Measurements from ENCODE around the gene TNRC6C. TPM values are rescaled to one million over a fixed set of nuclear protein-coding genes. Genes with fewer than 3 reads are reported as not detected.
"Not testable (repeated sequence)": the region's sequence is repeated elsewhere in the genome, so short reads cannot be mapped to it uniquely, and the experiment has no call there.

Gene TNRC6C
- total RNA-seq, 2 donors from 2014 or later, result 8.9 to 9.0 TPM

- Histone ChIP-seq H3K27ac (no peak overlapping the region), H3K9me3 (no peaks in the 10 kb centered on the region), H3K36me3 (peaks cover 3% of the 10 kb centered on the region), H3K4me1 (no peaks in the 10 kb centered on the region), H3K9ac (ENCODE audit: low read depth in 2 of 2, low read length in 2 of 2) (no peak overlapping the region), H3K27me3 (no peaks in the 10 kb centered on the region), H3K4me3 (no peak overlapping the region)
- intact Hi-C loops (cut with DNase I), result loop anchor here (5.0 kb wide), 1 partner anchor 62 kb away; no protein-coding TSS in a partner anchor
- TF ChIP-seq CTCF (IDR thresholded peaks at IDR 0.05), result no peak
- DNase-seq, result no peak
These were observed 156.6 kb downstream of the TNRC6C start for GRCh38 chr17:78114831-78115723.

GRCh38 chr17:78115803-78116202 is 157.3 kb downstream of the TNRC6C start:
- DNase-seq; H3K9ac ChIP-seq (ENCODE audit: low read depth in 2 of 2, low read length in 2 of 2); H3K36me3 ChIP-seq; H3K4me1 ChIP-seq; H3K27ac ChIP-seq; intact Hi-C loops (cut with DNase I); H3K4me3 ChIP-seq; H3K27me3 ChIP-seq; H3K9me3 ChIP-seq: not testable (repeated sequence)

- Histone ChIP-seq H3K9me3 (no peaks in the 10 kb centered on the region), H3K36me3 (peaks cover 3% of the 10 kb centered on the region), H3K27me3 (no peaks in the 10 kb centered on the region), H3K9ac (ENCODE audit: low read depth in 2 of 2, low read length in 2 of 2) (no peak overlapping the region), H3K4me3 (no peak overlapping the region), H3K27ac (no peak overlapping the region), H3K4me1 (no peaks in the 10 kb centered on the region)
- no peak for DNase-seq
- TF ChIP-seq CTCF (IDR thresholded peaks at IDR 0.05), result no peak
- intact Hi-C loops (cut with DNase I), result no loop called here
These were observed 157.9 kb downstream of the TNRC6C start for GRCh38 chr17:78116411-78116810.

GRCh38 chr17:78117027-78117981 is 158.8 kb downstream of the TNRC6C start:
- DNase-seq, result no peak
- H3K27ac ChIP-seq, result no peak overlapping the region
- no peak overlapping the region for H3K4me3 ChIP-seq
- H3K36me3 ChIP-seq, result peaks cover 5% of the 10 kb centered on the region
- TF ChIP-seq CTCF (IDR thresholded peaks at IDR 0.05), result no peak
- intact Hi-C loops (cut with DNase I), result no loop called here
- H3K9ac ChIP-seq (ENCODE audit: low read depth in 2 of 2, low read length in 2 of 2), result no peak overlapping the region
- H3K9me3 ChIP-seq, result no peaks in the 10 kb centered on the region
- H3K4me1 ChIP-seq, result no peaks in the 10 kb centered on the region
- H3K27me3 ChIP-seq, result no peaks in the 10 kb centered on the region

GRCh38 chr17:78118801-78119241 is 160.3 kb downstream of the TNRC6C start:
- intact Hi-C loops (cut with DNase I), result no loop called here
- Histone ChIP-seq H3K9me3 (no peaks in the 10 kb centered on the region), H3K4me3 (no peak overlapping the region), H3K4me1 (no peaks in the 10 kb centered on the region), H3K27me3 (no peaks in the 10 kb centered on the region), H3K9ac (ENCODE audit: low read depth in 2 of 2, low read length in 2 of 2) (peak overlapping the region in 1 of 2 donors; percentile 24), H3K36me3 (peaks cover 5% of the 10 kb centered on the region), H3K27ac (no peak overlapping the region)
- no peak for TF ChIP-seq CTCF (IDR thresholded peaks at IDR 0.05)
- no peak for DNase-seq
